PC-9 (cell line): ENCODE results near the gene GPBAR1. TPM values are rescaled to one million over a fixed set of nuclear protein-coding genes. Genes with fewer than 3 reads are reported as not detected.

Experiments used
- BruUV-seq: library from RNA; stranded (reverse); fragments of 400-500 nt; replicated peaks from 2 replicates; lab custom pipeline; 2021; lab: Mats Ljungman, UMichigan
- CTCF ChIA-PET: fragments of 300-600 bp; sonication (Branson Sonifier 250); formaldehyde crosslinking; loops from one replicate; lab custom pipeline; 2022; ENCODE audit warnings: antibody characterized with exemption; lab: Charles Lee
- POLR2A ChIA-PET: fragments of 300-600 bp; sonication (Branson Sonifier 250); formaldehyde crosslinking; loops from one replicate; lab custom pipeline; 2022; ENCODE audit warnings: antibody characterized with exemption; ENCODE audit not compliant: unreplicated experiment; lab: Charles Lee
- DNase-seq, 2 experiments: peaks; one replicate each; pipeline versions ENCODE4 v3.0.0 to v3.0.0-alpha.2; 2015 to 2022; ENCODE audit warnings: mixed read lengths in 1 of 2
- H2AFZ ChIP-seq: fragments of 200-600 bp; sonication (generic); 2 replicates; pipeline ENCODE4 v1.8.1; 2017; ENCODE audit warnings: antibody characterized with exemption
- H3F3A ChIP-seq: fragments of 200-600 bp; sonication (generic); 2 replicates; pipeline ENCODE4 v1.8.1; 2017; ENCODE audit warnings: antibody characterized with exemption, mild to moderate bottlenecking, low read depth; ENCODE audit not compliant: insufficient read depth
- H3K27ac ChIP-seq: fragments of 200-600 bp; sonication (generic); 2 replicates; pipeline ENCODE4 v1.6.1; 2016; ENCODE audit warnings: mixed run types
- H3K27me3 ChIP-seq: fragments of 200-600 bp; sonication (generic); 2 replicates; pipeline ENCODE4 v1.6.1; 2016; ENCODE audit warnings: low read depth, mixed run types; ENCODE audit not compliant: insufficient read depth
- H3K36me3 ChIP-seq: fragments of 200-600 bp; sonication (generic); 2 replicates; pipeline ENCODE4 v1.6.1; 2016; ENCODE audit warnings: low read depth, mixed run types
- H3K4me1 ChIP-seq: fragments of 200-600 bp; sonication (generic); replicated peaks from 2 replicates; pipeline ENCODE4 v1.6.1; 2016; ENCODE audit warnings: mixed run types; ENCODE audit not compliant: insufficient read depth
- H3K4me2 ChIP-seq: fragments of 200-600 bp; sonication (generic); 2 replicates; pipeline ENCODE4 v1.6.1; 2017; ENCODE audit warnings: mixed run types
- H3K4me3 ChIP-seq: fragments of 200-600 bp; sonication (generic); 2 replicates; pipeline ENCODE4 v1.6.1; 2016; ENCODE audit warnings: mixed run types
- H3K79me2 ChIP-seq: fragments of 200-600 bp; sonication (generic); 2 replicates; pipeline ENCODE4 v1.6.1; 2017; ENCODE audit warnings: low read depth, mixed run types
- H3K9me2 ChIP-seq: fragments of 200-600 bp; sonication (generic); 2 replicates; pipeline ENCODE4 v1.8.1; 2017; ENCODE audit warnings: mild to moderate bottlenecking; ENCODE audit not compliant: insufficient read depth
- H3K9me3 ChIP-seq: fragments of 200-600 bp; sonication (generic); 2 replicates; pipeline ENCODE4 v1.8.1; 2016; ENCODE audit warnings: low read depth; ENCODE audit not compliant: insufficient read depth
- H4K20me1 ChIP-seq: fragments of 200-600 bp; sonication (generic); 2 replicates; pipeline ENCODE4 v1.8.1; 2017; ENCODE audit not compliant: insufficient read depth
- CTCF ChIP-seq: fragments of 200-600 bp; sonication (generic); conservative IDR thresholded peaks from 2 replicates; pipeline ENCODE4 v1.6.1; 2017; ENCODE audit warnings: mixed run types, antibody characterized with exemption, mild to moderate bottlenecking, moderate library complexity
- EZH2 ChIP-seq: fragments of 200-600 bp; sonication (generic); IDR thresholded peaks from 2 replicates; pipeline ENCODE4 v1.8.0; 2017; ENCODE audit warnings: antibody characterized with exemption, low read depth
- intact Hi-C: fragments of 100-400 bp; cut with micrococcal nuclease; formaldehyde crosslinking; loops from one replicate; pipeline ENCODE4 v1.10.0; 2022; ENCODE audit not compliant: unreplicated experiment
- total RNA-seq: library from RNA; stranded (reverse); gene quantifications from 2 replicates; pipeline ENCODE4 v1.2.3, GENCODE V29; 2021

GPBAR1 gene
- total RNA-seq, 1 experiment from 2014 or later = 0.22 TPM

- no peaks in the 10 kb centered on the region; the same call in 1 of the 2 replicates for H4K20me1 ChIP-seq
- POLR2A ChIA-PET = no interaction called here
- no peak overlapping the region for H3K4me3 ChIP-seq
- no peak overlapping the region for H3K27ac ChIP-seq
- H3F3A ChIP-seq = peaks cover 14% of the 10 kb centered on the region; the same call in 1 of the 2 replicates
- peaks cover 72% of the 10 kb centered on the region for H3K36me3 ChIP-seq
- BruUV-seq = no TSS peak
- no peaks in the 10 kb centered on the region for H3K9me2 ChIP-seq
- CTCF ChIA-PET = no interaction called here
- H2AFZ ChIP-seq = no peak overlapping the region
- peaks cover 13% of the 10 kb centered on the region; the same call in 1 of the 2 replicates for H3K79me2 ChIP-seq
- peaks cover 9% of the 10 kb centered on the region for H3K4me1 ChIP-seq
- no peak overlapping the region for H3K4me2 ChIP-seq
- intact Hi-C loops = no loop called here
- no peaks in the 10 kb centered on the region for H3K9me3 ChIP-seq
- no peaks in the 10 kb centered on the region for H3K27me3 ChIP-seq
- TF ChIP-seq CTCF (no peak), EZH2 (no peak)
- no peak for DNase-seq
Measured at GRCh38 chr2:218235017-218235416, 25.8 kb upstream of the GPBAR1 start.

- intact Hi-C loops = no loop called here
- DNase-seq = no peak
- TF ChIP-seq CTCF (no peak), EZH2 (no peak)
- Histone ChIP-seq H2AFZ (no peak overlapping the region), H3K79me2 (no peaks in the 10 kb centered on the region; the same call in 1 of the 2 replicates), H3F3A (peaks cover 10% of the 10 kb centered on the region; the same call in 1 of the 2 replicates), H3K9me3 (no peaks in the 10 kb centered on the region), H3K4me1 (no peaks in the 10 kb centered on the region), H4K20me1 (no peaks in the 10 kb centered on the region; the same call in 1 of the 2 replicates), H3K4me2 (no peak overlapping the region), H3K9me2 (no peaks in the 10 kb centered on the region), H3K36me3 (peaks cover 55% of the 10 kb centered on the region), H3K27ac (no peak overlapping the region), H3K27me3 (no peaks in the 10 kb centered on the region), H3K4me3 (no peak overlapping the region)
- ChIA-PET POLR2A (no interaction called here), CTCF (no interaction called here)
- BruUV-seq = no TSS peak
Measured at GRCh38 chr2:218236829-218237228, 24.0 kb upstream of the GPBAR1 start.

GRCh38 chr2:218238887-218239286 lies 21.9 kb upstream of the GPBAR1 start:
- H3F3A ChIP-seq = peaks cover 15% of the 10 kb centered on the region; the same call in 1 of the 2 replicates
- no TSS peak for BruUV-seq
- no peaks in the 10 kb centered on the region for H3K79me2 ChIP-seq
- no peak for DNase-seq
- ChIA-PET POLR2A (no interaction called here), CTCF (interaction anchor here (0.7 kb wide), 1 partner anchor 237 kb away, joined by 5 read pairs; no protein-coding TSS in a partner anchor)
- no peak overlapping the region for H3K4me3 ChIP-seq
- no peak overlapping the region for H3K4me2 ChIP-seq
- H2AFZ ChIP-seq = no peak overlapping the region
- H3K27me3 ChIP-seq = no peaks in the 10 kb centered on the region
- peaks cover 57% of the 10 kb centered on the region for H3K36me3 ChIP-seq
- intact Hi-C loops = no loop called here
- TF ChIP-seq CTCF (no peak), EZH2 (no peak)
- no peaks in the 10 kb centered on the region; the same call in 1 of the 2 replicates for H4K20me1 ChIP-seq
- H3K9me2 ChIP-seq = no peaks in the 10 kb centered on the region
- H3K4me1 ChIP-seq = no peaks in the 10 kb centered on the region
- H3K27ac ChIP-seq = no peak overlapping the region
- no peaks in the 10 kb centered on the region for H3K9me3 ChIP-seq
